Measurements from ENCODE around the gene RIPOR3.
"Not testable (repeated sequence)": the region's sequence is repeated elsewhere in the genome, so short reads cannot be mapped to it uniquely, and the experiment has no call there.

- not testable (repeated sequence) for TF ChIP-seq EZH2phosphoT487 (conservative IDR thresholded peaks at IDR 0.05; ENCODE audit: low read length); CTCF (IDR thresholded peaks at IDR 0.05; ENCODE audit: insufficient read depth, low read length, poor library complexity, severe bottlenecking)
These were observed 49.6 kb downstream of the RIPOR3 start for GRCh38 chr20:50641625-50642287.
